Thyroid gland (tissue), 4 donors: ENCODE measurements around the gene ROBO4. TPM values are rescaled to one million over a fixed set of nuclear protein-coding genes. Genes with fewer than 3 reads are reported as not detected.

Experiments used
- DNase-seq, 2 donors: peaks; one replicate each; pipeline ENCODE4 v3.0.0-alpha.2; 2019
- H3K27ac ChIP-seq, 3 donors: fragments of 200-600 bp; sonication (generic); 1 replicate in 2 of 3; 2 replicates in 1 of 3; pipeline ENCODE4 v1.5.1; 2016 to 2019; ENCODE audit warnings: mild to moderate bottlenecking in 1 of 3, moderate library complexity in 1 of 3
- H3K27me3 ChIP-seq: fragments of 200-600 bp; sonication (generic); one replicate; pipeline ENCODE4 v1.5.1; 2019
- H3K36me3 ChIP-seq, 2 donors: fragments of 200-600 bp; sonication (generic); one replicate each; pipeline ENCODE4 v1.5.1; 2016 to 2019
- H3K4me1 ChIP-seq, 2 donors: fragments of 200-600 bp; sonication (generic); one replicate each; pipeline ENCODE4 v1.5.1; 2017 to 2019
- H3K4me3 ChIP-seq, 3 donors: fragments of 200-600 bp; sonication (generic); replicated peaks in 1 of 3; 1 replicate in 2 of 3; 2 replicates in 1 of 3; pipeline ENCODE4 v1.5.1; 2016; ENCODE audit warnings: mild to moderate bottlenecking in 1 of 3
- H3K9me3 ChIP-seq: fragments of 200-600 bp; sonication (generic); one replicate; pipeline ENCODE4 v1.5.1; 2017
- POLR2A ChIP-seq, 2 donors: fragments of 450-650 bp; IDR thresholded peaks; one replicate each; pipeline ENCODE4 v1.6.1; 2017; ENCODE audit warnings: antibody characterized with exemption in 2 of 2, mild to moderate bottlenecking in 2 of 2, moderate library complexity in 1 of 2
- whole genome bisulfite sequencing, 2 donors: methylation state at CpG; one replicate each; pipeline ENCODE4 v1.1.5; 2017; 5-methylcytosine and 5-hydroxymethylcytosine counted together
- intact Hi-C: fragments of 100-400 bp; cut with DNase I; formaldehyde crosslinking; loops from one replicate; pipeline ENCODE4 v1.15.1; 2023
- total RNA-seq, 4 donors: library from RNA; depleted of rRNA; stranded (reverse); fragments of >200 nt; gene quantifications; one replicate each; pipeline ENCODE4 v1.2.3, GENCODE V29; 2016
- TF ChIP-seq, protein P1 (sequence below), 6 experiments: fragments of 200-600 bp in 3 of 6; fragments of 450-650 bp in 3 of 6; sonication (generic) in 3 of 6; IDR thresholded peaks; one replicate each; pipeline ENCODE4 v1.5.1; 2016 to 2019; ENCODE audit warnings: antibody characterized with exemption in 6 of 6, mild to moderate bottlenecking in 2 of 6, inconsistent platforms in 1 of 6, moderate library complexity in 1 of 6

Gene ROBO4
- total RNA-seq, 4 donors from 2014 or later: 12.3 to 47.6 (median 32.6) TPM

DNA sequence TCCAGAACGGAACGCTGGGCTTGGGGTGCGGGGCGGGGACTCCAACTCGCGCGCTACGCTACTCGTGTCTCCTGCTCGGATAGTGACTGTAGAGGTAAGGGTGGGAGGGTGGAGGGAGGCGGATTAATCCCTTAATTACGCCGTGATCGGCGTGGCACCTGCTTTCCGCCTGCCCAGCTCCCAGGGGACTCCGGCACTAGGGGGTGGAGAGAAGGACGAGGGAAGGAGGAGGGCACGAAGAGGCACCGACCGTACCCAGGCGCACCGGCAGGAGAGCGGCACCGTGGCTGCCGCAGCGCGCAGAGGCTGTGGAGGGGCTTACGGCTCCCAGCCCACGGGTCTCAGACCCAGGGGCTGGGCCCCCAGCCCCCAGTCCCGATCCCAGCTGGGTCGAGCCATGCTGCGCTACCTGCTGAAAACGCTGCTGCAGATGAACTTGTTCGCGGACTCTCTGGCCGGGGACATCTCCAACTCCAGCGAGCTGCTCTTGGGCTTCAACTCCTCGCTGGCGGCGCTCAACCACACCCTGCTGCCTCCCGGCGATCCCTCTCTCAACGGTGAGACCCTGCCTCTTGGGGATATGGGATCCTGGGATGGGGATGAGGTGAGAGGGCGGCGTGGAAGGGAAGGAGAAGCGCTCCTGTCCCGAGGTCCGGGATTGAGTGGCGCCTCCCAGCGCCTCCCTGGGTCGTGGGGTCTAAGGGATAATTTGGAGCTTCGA is 32.3 kb downstream of the ROBO4 start, which contains the start of gene ROBO3:
ROBO3 (plus strand) TSS at position 252 of the 721 bp plus-strand sequence; CDS start at position 398, 146 bp downstream.
- H3K36me3 ChIP-seq: no peaks in the 10 kb centered on the region
- H3K27me3 ChIP-seq: peaks cover 29% of the 10 kb centered on the region
- intact Hi-C loops: loop anchor here (10.0 kb wide), 1 partner anchor 201 kb away; no protein-coding TSS in a partner anchor
- 2 to 4% methylated on average over 34 to 47 of the region's 53 CpGs for WGBS, 2 donors
- no peaks in the 10 kb centered on the region for H3K9me3 ChIP-seq
- no peak for DNase-seq
- H3K4me1 ChIP-seq: peaks cover 20 to 46% of the 10 kb centered on the region in 2 donors
- no peak within 1 kb of the TSS for H3K27ac ChIP-seq
- H3K4me3 ChIP-seq: peak within 1 kb of the TSS in 1 of 3 donors; percentile 18
- TF ChIP-seq POLR2A (IDR thresholded peaks at IDR 0.05): no peak
- TF ChIP-seq, protein P1, sequence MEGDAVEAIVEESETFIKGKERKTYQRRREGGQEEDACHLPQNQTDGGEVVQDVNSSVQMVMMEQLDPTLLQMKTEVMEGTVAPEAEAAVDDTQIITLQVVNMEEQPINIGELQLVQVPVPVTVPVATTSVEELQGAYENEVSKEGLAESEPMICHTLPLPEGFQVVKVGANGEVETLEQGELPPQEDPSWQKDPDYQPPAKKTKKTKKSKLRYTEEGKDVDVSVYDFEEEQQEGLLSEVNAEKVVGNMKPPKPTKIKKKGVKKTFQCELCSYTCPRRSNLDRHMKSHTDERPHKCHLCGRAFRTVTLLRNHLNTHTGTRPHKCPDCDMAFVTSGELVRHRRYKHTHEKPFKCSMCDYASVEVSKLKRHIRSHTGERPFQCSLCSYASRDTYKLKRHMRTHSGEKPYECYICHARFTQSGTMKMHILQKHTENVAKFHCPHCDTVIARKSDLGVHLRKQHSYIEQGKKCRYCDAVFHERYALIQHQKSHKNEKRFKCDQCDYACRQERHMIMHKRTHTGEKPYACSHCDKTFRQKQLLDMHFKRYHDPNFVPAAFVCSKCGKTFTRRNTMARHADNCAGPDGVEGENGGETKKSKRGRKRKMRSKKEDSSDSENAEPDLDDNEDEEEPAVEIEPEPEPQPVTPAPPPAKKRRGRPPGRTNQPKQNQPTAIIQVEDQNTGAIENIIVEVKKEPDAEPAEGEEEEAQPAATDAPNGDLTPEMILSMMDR (IDR thresholded peaks at IDR 0.05): no peak

DNA sequence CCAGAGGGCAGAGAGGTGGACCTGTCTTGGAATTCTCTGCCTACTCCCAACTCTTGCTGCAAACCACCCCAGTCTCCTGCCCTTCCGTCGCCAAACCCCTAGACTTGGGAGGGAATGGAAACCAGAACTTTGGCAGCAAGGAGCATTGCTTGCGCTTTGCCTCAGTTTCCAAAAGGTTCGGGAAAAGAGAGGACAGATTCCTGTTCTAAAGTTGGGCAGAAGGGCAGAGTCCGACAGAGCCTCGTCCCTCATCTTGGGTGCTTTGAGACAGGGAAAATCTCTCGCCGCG is 32.8 kb downstream of the ROBO4 start:
- peaks cover 25% of the 10 kb centered on the region for H3K27me3 ChIP-seq

DNA sequence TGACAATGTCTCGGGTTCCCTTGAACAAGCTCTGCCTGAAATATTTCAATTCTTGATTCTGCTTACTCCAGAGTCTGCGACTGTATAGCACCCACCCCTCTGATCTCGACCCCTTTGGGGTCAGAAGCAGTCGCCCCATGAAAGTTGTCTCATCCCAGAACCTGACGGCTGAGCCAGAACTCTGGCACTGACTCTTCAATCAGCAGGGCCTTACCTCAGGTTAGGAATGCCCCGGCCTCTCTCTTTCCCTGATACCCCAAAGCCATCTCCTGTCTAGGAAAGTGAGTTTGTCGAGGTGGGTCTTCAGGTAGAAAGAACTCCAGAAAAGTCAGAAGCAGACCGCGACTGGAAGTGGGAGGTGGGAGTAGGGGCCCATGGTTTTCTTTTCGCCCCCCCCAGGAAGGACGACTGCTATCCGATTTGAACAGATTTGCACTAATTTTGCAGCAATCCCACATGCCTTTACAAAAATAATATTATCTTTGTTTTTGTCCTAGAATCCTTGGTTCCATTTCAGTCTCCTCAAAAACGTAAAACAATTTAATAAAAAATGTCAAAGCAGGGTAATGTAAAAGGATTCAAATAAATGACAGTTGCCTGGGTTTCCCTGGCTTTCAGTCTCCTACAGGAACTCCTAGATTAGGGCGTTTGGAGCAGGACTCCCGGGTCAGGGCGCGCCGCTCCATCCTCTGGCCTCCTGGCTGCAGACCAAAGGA is 33.3 kb downstream of the ROBO4 start:
- WGBS, 2 donors: 13% methylated on average over 18 of the region's 18 CpGs
- Histone ChIP-seq H3K27me3 (peaks cover 23% of the 10 kb centered on the region), H3K9me3 (no peaks in the 10 kb centered on the region), H3K36me3 (no peaks in the 10 kb centered on the region), H3K27ac (no peak overlapping the region), H3K4me3 (no peak overlapping the region), H3K4me1 (peaks cover 20 to 45% of the 10 kb centered on the region in 2 donors)
- TF ChIP-seq, protein P1 (IDR thresholded peaks at IDR 0.05): no peak
- TF ChIP-seq POLR2A (IDR thresholded peaks at IDR 0.05): no peak
- intact Hi-C loops: loop anchor here (10.0 kb wide), 1 partner anchor 200 kb away; no protein-coding TSS in a partner anchor
- no peak for DNase-seq

More for the DNA sequence above, 32.8 kb downstream of the ROBO4 start:
- intact Hi-C loops: loop anchor here (10.0 kb wide), 1 partner anchor 200 kb away; no protein-coding TSS in a partner anchor
- no peak for TF ChIP-seq POLR2A (IDR thresholded peaks at IDR 0.05)
- TF ChIP-seq, protein P1 (IDR thresholded peaks at IDR 0.05): no peak
- H3K4me1 ChIP-seq: peaks cover 20 to 46% of the 10 kb centered on the region in 2 donors
- 6 to 9% methylated on average over 9 of the region's 9 CpGs for WGBS, 2 donors
- no peak for DNase-seq
- H3K36me3 ChIP-seq: no peaks in the 10 kb centered on the region
- no peak overlapping the region for H3K27ac ChIP-seq
- H3K9me3 ChIP-seq: no peaks in the 10 kb centered on the region
- H3K4me3 ChIP-seq: no peak overlapping the region

DNA sequence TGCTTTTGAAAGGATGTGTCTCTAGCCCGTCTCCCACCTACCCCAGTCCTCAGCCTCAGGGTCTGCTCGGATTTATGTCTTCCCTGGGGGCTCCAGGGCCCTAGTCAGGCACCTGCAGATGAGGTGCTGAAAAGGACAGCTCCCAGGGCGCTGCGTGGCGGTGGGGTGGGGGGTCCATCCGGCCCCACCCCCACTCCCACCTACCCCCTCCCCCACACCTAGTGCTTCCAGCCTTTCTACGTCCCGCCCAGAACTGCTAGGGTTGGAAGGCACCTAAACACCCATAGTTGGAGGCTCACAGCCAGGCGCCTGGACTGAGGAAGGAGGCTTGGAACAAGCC is 33.9 kb downstream of the ROBO4 start:
- peak in 1 of 2 donors; percentile 21 for DNase-seq
- 3% methylated on average over 7 to 9 of the region's 9 CpGs for whole genome bisulfite sequencing, 2 donors
- peaks cover 20 to 40% of the 10 kb centered on the region in 2 donors for H3K4me1 ChIP-seq
- H3K36me3 ChIP-seq: no peaks in the 10 kb centered on the region
- no peaks in the 10 kb centered on the region for H3K9me3 ChIP-seq
- peaks cover 19% of the 10 kb centered on the region for H3K27me3 ChIP-seq
- intact Hi-C loops: loop anchor here (10.0 kb wide), 1 partner anchor 199 kb away; no protein-coding TSS in a partner anchor
- H3K4me3 ChIP-seq: no peak overlapping the region
- no peak overlapping the region for H3K27ac ChIP-seq
- TF ChIP-seq, protein P1 (IDR thresholded peaks at IDR 0.05): no peak
- TF ChIP-seq POLR2A (IDR thresholded peaks at IDR 0.05): no peak
